ENCODE data around the gene CAMK1G. TPM values are rescaled to one million over a fixed set of nuclear protein-coding genes. Genes with fewer than 3 reads are reported as not detected.

The CAMK1G gene
- total and polyA plus RNA-seq, 10 of the 15 experiments (the other 5 are each of a cell fraction or from before 2014, with no cell fraction given): 0.18 to 0.20 TPM; not detected in 8

DNA sequence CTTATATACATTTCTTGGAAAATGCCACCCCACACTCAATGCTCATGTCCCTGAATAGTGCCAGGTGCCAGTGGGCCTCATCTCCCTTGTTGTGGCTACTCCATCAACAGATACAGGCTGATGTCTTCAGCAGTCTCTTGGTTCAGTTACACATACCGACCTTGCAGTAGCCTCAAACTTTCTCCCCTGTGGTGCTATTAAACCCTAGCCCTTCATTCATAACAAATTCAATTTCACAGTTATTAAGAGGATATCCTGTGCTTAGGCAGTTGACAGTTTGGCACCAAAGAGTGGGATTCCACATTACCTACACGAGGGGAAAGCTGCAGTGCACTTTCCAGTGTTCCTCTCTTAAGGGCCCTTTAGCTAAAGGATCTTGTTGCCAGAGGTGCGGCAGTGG is 35.9 kb upstream of the CAMK1G start:
- ChIA-PET CTCF (interaction anchor here (1.5 to 4.5 kb wide), 2 partner anchors 10 to 19 kb away, joined by 5 to 24 read pairs; no protein-coding TSS in a partner anchor), RAD21 (ENCODE audit: unreplicated experiment) (no interaction called here), SMC1A (ENCODE audit: uncharacterized antibody, unreplicated experiment) (no interaction called here), POLR2A (no interaction called here)
- intact Hi-C loops (cut with micrococcal nuclease; ENCODE audit: unreplicated experiment): no loop called here
- no peaks in the 10 kb centered on the region for H3K79me2 ChIP-seq (ENCODE audit: control insufficient read depth, insufficient read depth, low read length)
- H4K20me1 ChIP-seq (ENCODE audit: control insufficient read depth, insufficient read depth): no peaks in the 10 kb centered on the region; the same call in 1 of the 2 replicates
- no peaks in the 10 kb centered on the region for H3K4me1 ChIP-seq (ENCODE audit: control insufficient read depth, insufficient read depth, low read length)
- WGBS (ENCODE audit: insufficient coverage, insufficient replicate concordance, low lambda C conversion rate, missing lambda C conversion rate): 20% methylated on average over 3 of the region's 3 CpGs
- no peaks in the 10 kb centered on the region for H3K36me3 ChIP-seq (ENCODE audit: control insufficient read depth in 2 of 2, insufficient read depth in 2 of 2, low read length in 1 of 2)
- no peak overlapping the region for H3K4me3 ChIP-seq
- H3K9ac ChIP-seq (ENCODE audit: control insufficient read depth, insufficient read depth, low read length): no peak overlapping the region
- in situ Hi-C loops (cut with MboI): no loop called here
- peaks cover 0 to 3% of the 10 kb centered on the region in 2 experiments; a peak in 2 of 4 replicates for H3K27me3 ChIP-seq (replicated peaks in 1 of 2; ENCODE audit: control insufficient read depth in 2 of 2, insufficient read depth in 2 of 2, low read length in 1 of 2)
- ATAC-seq: no peak
- H3K4me2 ChIP-seq (ENCODE audit: control insufficient read depth, insufficient read depth): no peak overlapping the region
- no TSS peak for BruUV-seq (replicated peaks)
- FAIRE-seq: no peak
- no peak overlapping the region for H2AFZ ChIP-seq (ENCODE audit: control insufficient read depth, low read depth, low read length)
- H3K27ac ChIP-seq (ENCODE audit: control insufficient read depth, insufficient read depth): no peak overlapping the region
- H3K9me3 ChIP-seq (replicated peaks; ENCODE audit: control insufficient read depth, insufficient read depth, low read length): no peaks in the 10 kb centered on the region
- no peak for DNase-seq (ENCODE audit: low read depth, low spot score)
- no peak for TF ChIP-seq SMARCA5 (IDR thresholded peaks at IDR 0.05)
- TF ChIP-seq, protein P1, sequence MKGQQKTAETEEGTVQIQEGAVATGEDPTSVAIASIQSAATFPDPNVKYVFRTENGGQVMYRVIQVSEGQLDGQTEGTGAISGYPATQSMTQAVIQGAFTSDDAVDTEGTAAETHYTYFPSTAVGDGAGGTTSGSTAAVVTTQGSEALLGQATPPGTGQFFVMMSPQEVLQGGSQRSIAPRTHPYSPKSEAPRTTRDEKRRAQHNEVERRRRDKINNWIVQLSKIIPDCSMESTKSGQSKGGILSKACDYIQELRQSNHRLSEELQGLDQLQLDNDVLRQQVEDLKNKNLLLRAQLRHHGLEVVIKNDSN (IDR thresholded peaks at IDR 0.05; ENCODE audit: borderline replicate concordance, extremely low read length, insufficient read depth, low read depth, low read length): no peak
- TF ChIP-seq TAF1 (IDR thresholded peaks at IDR 0.05; ENCODE audit: borderline replicate concordance, low read depth, low read length): no peak
- TF ChIP-seq, protein P2, sequence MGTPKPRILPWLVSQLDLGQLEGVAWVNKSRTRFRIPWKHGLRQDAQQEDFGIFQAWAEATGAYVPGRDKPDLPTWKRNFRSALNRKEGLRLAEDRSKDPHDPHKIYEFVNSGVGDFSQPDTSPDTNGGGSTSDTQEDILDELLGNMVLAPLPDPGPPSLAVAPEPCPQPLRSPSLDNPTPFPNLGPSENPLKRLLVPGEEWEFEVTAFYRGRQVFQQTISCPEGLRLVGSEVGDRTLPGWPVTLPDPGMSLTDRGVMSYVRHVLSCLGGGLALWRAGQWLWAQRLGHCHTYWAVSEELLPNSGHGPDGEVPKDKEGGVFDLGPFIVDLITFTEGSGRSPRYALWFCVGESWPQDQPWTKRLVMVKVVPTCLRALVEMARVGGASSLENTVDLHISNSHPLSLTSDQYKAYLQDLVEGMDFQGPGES (IDR thresholded peaks at IDR 0.05): no peak
- TF ChIP-seq, protein P3, sequence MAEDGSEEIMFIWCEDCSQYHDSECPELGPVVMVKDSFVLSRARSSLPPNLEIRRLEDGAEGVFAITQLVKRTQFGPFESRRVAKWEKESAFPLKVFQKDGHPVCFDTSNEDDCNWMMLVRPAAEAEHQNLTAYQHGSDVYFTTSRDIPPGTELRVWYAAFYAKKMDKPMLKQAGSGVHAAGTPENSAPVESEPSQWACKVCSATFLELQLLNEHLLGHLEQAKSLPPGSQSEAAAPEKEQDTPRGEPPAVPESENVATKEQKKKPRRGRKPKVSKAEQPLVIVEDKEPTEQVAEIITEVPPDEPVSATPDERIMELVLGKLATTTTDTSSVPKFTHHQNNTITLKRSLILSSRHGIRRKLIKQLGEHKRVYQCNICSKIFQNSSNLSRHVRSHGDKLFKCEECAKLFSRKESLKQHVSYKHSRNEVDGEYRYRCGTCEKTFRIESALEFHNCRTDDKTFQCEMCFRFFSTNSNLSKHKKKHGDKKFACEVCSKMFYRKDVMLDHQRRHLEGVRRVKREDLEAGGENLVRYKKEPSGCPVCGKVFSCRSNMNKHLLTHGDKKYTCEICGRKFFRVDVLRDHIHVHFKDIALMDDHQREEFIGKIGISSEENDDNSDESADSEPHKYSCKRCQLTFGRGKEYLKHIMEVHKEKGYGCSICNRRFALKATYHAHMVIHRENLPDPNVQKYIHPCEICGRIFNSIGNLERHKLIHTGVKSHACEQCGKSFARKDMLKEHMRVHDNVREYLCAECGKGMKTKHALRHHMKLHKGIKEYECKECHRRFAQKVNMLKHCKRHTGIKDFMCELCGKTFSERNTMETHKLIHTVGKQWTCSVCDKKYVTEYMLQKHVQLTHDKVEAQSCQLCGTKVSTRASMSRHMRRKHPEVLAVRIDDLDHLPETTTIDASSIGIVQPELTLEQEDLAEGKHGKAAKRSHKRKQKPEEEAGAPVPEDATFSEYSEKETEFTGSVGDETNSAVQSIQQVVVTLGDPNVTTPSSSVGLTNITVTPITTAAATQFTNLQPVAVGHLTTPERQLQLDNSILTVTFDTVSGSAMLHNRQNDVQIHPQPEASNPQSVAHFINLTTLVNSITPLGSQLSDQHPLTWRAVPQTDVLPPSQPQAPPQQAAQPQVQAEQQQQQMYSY (CRISPR knock-in tag; IDR thresholded peaks at IDR 0.05): no peak
- TF ChIP-seq RB1 (IDR thresholded peaks at IDR 0.05; ENCODE audit: borderline replicate concordance): no peak
- TF ChIP-seq ZNF274 (IDR thresholded peaks at IDR 0.05; ENCODE audit: insufficient read depth, insufficient read length): no peak
- no peak for TF ChIP-seq STAT3 (IDR thresholded peaks at IDR 0.05; ENCODE audit: low read depth, low read length)
- no peak for TF ChIP-seq ZZZ3 (IDR thresholded peaks at IDR 0.05; ENCODE audit: control insufficient read depth, insufficient read length, low read depth)
- TF ChIP-seq, protein P4, sequence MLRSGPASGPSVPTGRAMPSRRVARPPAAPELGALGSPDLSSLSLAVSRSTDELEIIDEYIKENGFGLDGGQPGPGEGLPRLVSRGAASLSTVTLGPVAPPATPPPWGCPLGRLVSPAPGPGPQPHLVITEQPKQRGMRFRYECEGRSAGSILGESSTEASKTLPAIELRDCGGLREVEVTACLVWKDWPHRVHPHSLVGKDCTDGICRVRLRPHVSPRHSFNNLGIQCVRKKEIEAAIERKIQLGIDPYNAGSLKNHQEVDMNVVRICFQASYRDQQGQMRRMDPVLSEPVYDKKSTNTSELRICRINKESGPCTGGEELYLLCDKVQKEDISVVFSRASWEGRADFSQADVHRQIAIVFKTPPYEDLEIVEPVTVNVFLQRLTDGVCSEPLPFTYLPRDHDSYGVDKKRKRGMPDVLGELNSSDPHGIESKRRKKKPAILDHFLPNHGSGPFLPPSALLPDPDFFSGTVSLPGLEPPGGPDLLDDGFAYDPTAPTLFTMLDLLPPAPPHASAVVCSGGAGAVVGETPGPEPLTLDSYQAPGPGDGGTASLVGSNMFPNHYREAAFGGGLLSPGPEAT (IDR thresholded peaks at IDR 0.05; ENCODE audit: low read depth): no peak
- TF ChIP-seq CBX3 (IDR thresholded peaks at IDR 0.05; ENCODE audit: borderline replicate concordance, low read depth): no peak
- no peak for TF ChIP-seq RAD51 (IDR thresholded peaks at IDR 0.05)
- no peak for TF ChIP-seq GATAD2B (conservative IDR thresholded peaks at IDR 0.05; ENCODE audit: low read depth)
- TF ChIP-seq CBX5 (IDR thresholded peaks at IDR 0.05; ENCODE audit: low read depth): no peak

Measured in GM12878 (cell line).